Measurements from ENCODE around the gene GTF2H4.

GRCh38 chr6:30882759-30883684, 25.0 kb upstream of the GTF2H4 start:
- TF ChIP-seq CTCF (IDR thresholded peaks at IDR 0.05) (no peak), POLR2A (IDR thresholded peaks at IDR 0.05) (peak; percentile 22 to 67 (median 57))
